IPS-NIHi7 (cell line): ENCODE data around the gene TGIF2.
"Not testable (repeated sequence)": the region's sequence is repeated elsewhere in the genome, so short reads cannot be mapped to it uniquely, and the experiment has no call there.

ENCODE experiments used
- DNase-seq: peaks from one replicate; pipeline ENCODE4 v3.0.0; 2012; ENCODE audit warnings: mixed read lengths; ENCODE audit errors: extremely low spot score

TGIF2 gene

GRCh38 chr20:36547186-36548005 is 26.0 kb upstream of the TGIF2 start:
- DNase-seq: no peak

- DNase-seq: peak; percentile 70
Observed at GRCh38 chr20:36548006-36548315, 25.4 kb upstream of the TGIF2 start.

GRCh38 chr20:36548704-36549627 is 24.4 kb upstream of the TGIF2 start:
- DNase-seq: peak; percentile 5

GRCh38 chr20:36549628-36549941 is 23.8 kb upstream of the TGIF2 start:
- peak; percentile 7 for DNase-seq

- DNase-seq: peak; percentile 14
Observed at GRCh38 chr20:36549942-36550789, 23.2 kb upstream of the TGIF2 start.

- peak; percentile 40 for DNase-seq
Observed at GRCh38 chr20:36550790-36551299, 22.6 kb upstream of the TGIF2 start.

GRCh38 chr20:36555248-36555647 is 18.1 kb upstream of the TGIF2 start:
- no peak for DNase-seq

- DNase-seq: no peak
Observed at GRCh38 chr20:36562724-36563123, 10.7 kb upstream of the TGIF2 start.

GRCh38 chr20:36563374-36563773 is 10.0 kb upstream of the TGIF2 start:
- DNase-seq: no peak

GRCh38 chr20:36564078-36564725 is 9.2 kb upstream of the TGIF2 start:
- DNase-seq: not testable (repeated sequence)

GRCh38 chr20:36564726-36565121 is 8.7 kb upstream of the TGIF2 start:
- not testable (repeated sequence) for DNase-seq

- DNase-seq: no peak
Observed at GRCh38 chr20:36565520-36565919, 7.9 kb upstream of the TGIF2 start.

GRCh38 chr20:36569847-36570429 is 3.5 kb upstream of the TGIF2 start:
- peak; percentile 37 for DNase-seq

GRCh38 chr20:36571564-36572504 is 1.6 kb upstream of the TGIF2 start:
- DNase-seq: peak; percentile 88

- no peak for DNase-seq
Observed at GRCh38 chr20:36572701-36573102, 695 bp upstream of the TGIF2 start.

- no peak for DNase-seq
Observed at GRCh38 chr20:36573798-36574365, 485 bp downstream of the TGIF2 start.

GRCh38 chr20:36574366-36575135 is 1.2 kb downstream of the TGIF2 start:
- peak; percentile 50 for DNase-seq

GRCh38 chr20:36576081-36576445 is 2.7 kb downstream of the TGIF2 start:
- DNase-seq: no peak
